Thyroid gland (tissue), 4 donors: ENCODE measurements around the gene SETD2. TPM values are rescaled to one million over a fixed set of nuclear protein-coding genes. Genes with fewer than 3 reads are reported as not detected.

Experiments
- DNase-seq, 2 donors: peaks; one replicate each; pipeline ENCODE4 v3.0.0-alpha.2; 2019
- H3K27ac ChIP-seq, 3 donors: fragments of 200-600 bp; sonication (generic); 1 replicate in 2 of 3; 2 replicates in 1 of 3; pipeline ENCODE4 v1.5.1; 2016 to 2019; ENCODE audit warnings: mild to moderate bottlenecking in 1 of 3, moderate library complexity in 1 of 3
- H3K27me3 ChIP-seq: fragments of 200-600 bp; sonication (generic); one replicate; pipeline ENCODE4 v1.5.1; 2019
- H3K36me3 ChIP-seq, 2 donors: fragments of 200-600 bp; sonication (generic); one replicate each; pipeline ENCODE4 v1.5.1; 2016 to 2019
- H3K4me1 ChIP-seq, 2 donors: fragments of 200-600 bp; sonication (generic); one replicate each; pipeline ENCODE4 v1.5.1; 2017 to 2019
- H3K4me3 ChIP-seq, 3 donors: fragments of 200-600 bp; sonication (generic); replicated peaks in 1 of 3; 1 replicate in 2 of 3; 2 replicates in 1 of 3; pipeline ENCODE4 v1.5.1; 2016; ENCODE audit warnings: mild to moderate bottlenecking in 1 of 3
- H3K9me3 ChIP-seq: fragments of 200-600 bp; sonication (generic); one replicate; pipeline ENCODE4 v1.5.1; 2017
- POLR2A ChIP-seq, 2 donors: fragments of 450-650 bp; IDR thresholded peaks; one replicate each; pipeline ENCODE4 v1.6.1; 2017; ENCODE audit warnings: antibody characterized with exemption in 2 of 2, mild to moderate bottlenecking in 2 of 2, moderate library complexity in 1 of 2
- WGBS, 2 donors: methylation state at CpG; one replicate each; pipeline ENCODE4 v1.1.5; 2017; 5-methylcytosine and 5-hydroxymethylcytosine counted together
- intact Hi-C: fragments of 100-400 bp; cut with DNase I; formaldehyde crosslinking; loops from one replicate; pipeline ENCODE4 v1.15.1; 2023
- total RNA-seq, 4 donors: library from RNA; depleted of rRNA; stranded (reverse); fragments of >200 nt; gene quantifications; one replicate each; pipeline ENCODE4 v1.2.3, GENCODE V29; 2016
- TF ChIP-seq, protein P1 (sequence below), 6 experiments: fragments of 200-600 bp in 3 of 6; fragments of 450-650 bp in 3 of 6; sonication (generic) in 3 of 6; IDR thresholded peaks; one replicate each; pipeline ENCODE4 v1.5.1; 2016 to 2019; ENCODE audit warnings: antibody characterized with exemption in 6 of 6, mild to moderate bottlenecking in 2 of 6, inconsistent platforms in 1 of 6, moderate library complexity in 1 of 6

The SETD2 gene
- total RNA-seq, 4 donors from 2014 or later = 74.3 to 128 (median 85.5) TPM

GRCh38 chr3:47016086-47016933 is 147.6 kb downstream of the SETD2 start:
- peaks cover 22 to 30% of the 10 kb centered on the region in 2 donors for H3K4me1 ChIP-seq
- H3K27ac ChIP-seq = no peak overlapping the region
- intact Hi-C loops = no loop called here
- no peaks in the 10 kb centered on the region for H3K27me3 ChIP-seq
- TF ChIP-seq, protein P1, sequence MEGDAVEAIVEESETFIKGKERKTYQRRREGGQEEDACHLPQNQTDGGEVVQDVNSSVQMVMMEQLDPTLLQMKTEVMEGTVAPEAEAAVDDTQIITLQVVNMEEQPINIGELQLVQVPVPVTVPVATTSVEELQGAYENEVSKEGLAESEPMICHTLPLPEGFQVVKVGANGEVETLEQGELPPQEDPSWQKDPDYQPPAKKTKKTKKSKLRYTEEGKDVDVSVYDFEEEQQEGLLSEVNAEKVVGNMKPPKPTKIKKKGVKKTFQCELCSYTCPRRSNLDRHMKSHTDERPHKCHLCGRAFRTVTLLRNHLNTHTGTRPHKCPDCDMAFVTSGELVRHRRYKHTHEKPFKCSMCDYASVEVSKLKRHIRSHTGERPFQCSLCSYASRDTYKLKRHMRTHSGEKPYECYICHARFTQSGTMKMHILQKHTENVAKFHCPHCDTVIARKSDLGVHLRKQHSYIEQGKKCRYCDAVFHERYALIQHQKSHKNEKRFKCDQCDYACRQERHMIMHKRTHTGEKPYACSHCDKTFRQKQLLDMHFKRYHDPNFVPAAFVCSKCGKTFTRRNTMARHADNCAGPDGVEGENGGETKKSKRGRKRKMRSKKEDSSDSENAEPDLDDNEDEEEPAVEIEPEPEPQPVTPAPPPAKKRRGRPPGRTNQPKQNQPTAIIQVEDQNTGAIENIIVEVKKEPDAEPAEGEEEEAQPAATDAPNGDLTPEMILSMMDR (IDR thresholded peaks at IDR 0.05) = no peak
- no peak for TF ChIP-seq POLR2A (IDR thresholded peaks at IDR 0.05)
- H3K9me3 ChIP-seq = no peaks in the 10 kb centered on the region
- no peak overlapping the region for H3K4me3 ChIP-seq
- peaks cover 4 to 8% of the 10 kb centered on the region in 2 donors for H3K36me3 ChIP-seq
- 92 to 94% methylated on average over 4 of the region's 4 CpGs for WGBS, 2 donors
- no peak for DNase-seq

GRCh38 chr3:47015151-47015550 is 148.8 kb downstream of the SETD2 start:
- Histone ChIP-seq H3K9me3 (no peaks in the 10 kb centered on the region), H3K27me3 (no peaks in the 10 kb centered on the region), H3K27ac (no peak overlapping the region), H3K4me3 (no peak overlapping the region), H3K4me1 (peaks cover 22 to 29% of the 10 kb centered on the region in 2 donors), H3K36me3 (peaks cover 4 to 8% of the 10 kb centered on the region in 2 donors)
- no peak for DNase-seq
- intact Hi-C loops = no loop called here
- no peak for TF ChIP-seq POLR2A (IDR thresholded peaks at IDR 0.05)
- TF ChIP-seq, protein P1 (IDR thresholded peaks at IDR 0.05) = no peak

- no peak overlapping the region for H3K4me3 ChIP-seq
- peaks cover 4 to 8% of the 10 kb centered on the region in 2 donors for H3K36me3 ChIP-seq
- no peak for TF ChIP-seq POLR2A (IDR thresholded peaks at IDR 0.05)
- TF ChIP-seq, protein P1 (IDR thresholded peaks at IDR 0.05) = no peak
- H3K27ac ChIP-seq = no peak overlapping the region
- no peak for DNase-seq
- intact Hi-C loops = no loop called here
- H3K4me1 ChIP-seq = peaks cover 22 to 24% of the 10 kb centered on the region in 2 donors
- no peaks in the 10 kb centered on the region for H3K9me3 ChIP-seq
- no peaks in the 10 kb centered on the region for H3K27me3 ChIP-seq
Measured at GRCh38 chr3:47014036-47014435, 149.9 kb downstream of the SETD2 start.

DNA sequence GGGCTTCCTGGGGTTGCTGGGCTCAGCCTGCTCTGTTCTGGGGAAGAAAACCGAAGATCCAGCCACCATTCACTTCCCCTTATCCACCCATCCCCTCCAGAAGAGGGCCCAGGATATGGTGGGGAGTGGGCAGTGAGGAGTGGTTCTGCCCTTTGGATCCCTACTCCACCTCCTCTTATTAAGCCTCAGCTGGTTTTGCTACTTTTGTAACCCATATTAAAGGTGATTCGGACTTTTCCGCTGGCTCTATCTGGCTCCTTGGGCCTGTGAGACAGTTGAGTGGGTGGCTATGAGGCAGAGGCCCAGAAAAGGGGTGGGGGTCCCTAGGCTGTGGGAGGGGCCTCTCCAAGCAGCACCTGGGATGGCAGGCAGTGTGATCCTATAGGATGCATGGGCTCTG is 150.7 kb downstream of the SETD2 start:
- no peaks in the 10 kb centered on the region for H3K9me3 ChIP-seq
- no peaks in the 10 kb centered on the region for H3K27me3 ChIP-seq
- no peak for DNase-seq
- H3K36me3 ChIP-seq = peaks cover 4 to 8% of the 10 kb centered on the region in 2 donors
- no peak overlapping the region for H3K27ac ChIP-seq
- intact Hi-C loops = no loop called here
- H3K4me1 ChIP-seq = peaks cover 17 to 19% of the 10 kb centered on the region in 2 donors
- 84 to 98% methylated on average over 3 of the region's 3 CpGs for WGBS, 2 donors
- TF ChIP-seq POLR2A (IDR thresholded peaks at IDR 0.05) = no peak
- TF ChIP-seq, protein P1 (IDR thresholded peaks at IDR 0.05) = no peak
- H3K4me3 ChIP-seq = no peak overlapping the region
